Endothelial cell of umbilical vein (primary cell): ENCODE measurements around the gene ACOT7. TPM values are rescaled to one million over a fixed set of nuclear protein-coding genes. Genes with fewer than 3 reads are reported as not detected.

Source experiments
- BruUV-seq: library from RNA; stranded (reverse); fragments of 400-500 nt; replicated peaks from 2 replicates; lab custom pipeline; 2021; lab: Mats Ljungman, UMichigan
- CTCF ChIA-PET: fragments of 300-600, 350-600 bp; sonication (Branson Sonifier 250); formaldehyde crosslinking; loops from one replicate; lab custom pipeline; 2021; ENCODE audit warnings: antibody characterized with exemption, inconsistent platforms; lab: Charles Lee
- POLR2A ChIA-PET: fragments of 300-600, 350-600 bp; sonication (Branson Sonifier 250); formaldehyde crosslinking; loops from one replicate; lab custom pipeline; 2021; ENCODE audit warnings: antibody characterized with exemption, inconsistent platforms; lab: Charles Lee
- DNase-seq: peaks from one replicate; pipeline ENCODE4 v3.0.0-alpha.2; 2011; ENCODE audit warnings: low read depth, low spot score
- FAIRE-seq: peaks from 2 replicates; lab custom pipeline; 2011; peaks lifted over from hg19 to GRCh38; lab: Jason Lieb, UNC
- H2AFZ ChIP-seq: 2 replicates; pipeline ENCODE4 v1.6.0; 2012; ENCODE audit warnings: low read depth, low read length, control low read depth, inconsistent platforms
- H3K27ac ChIP-seq: 2 replicates; pipeline ENCODE4 v1.5.1; 2011; ENCODE audit warnings: low read depth, mild to moderate bottlenecking, control low read depth, low read length, moderate library complexity; ENCODE audit not compliant: insufficient read depth
- H3K27me3 ChIP-seq, 2 experiments: 2 replicates each; pipeline versions ENCODE4 v1.6.0 to v1.6.1; 2011; ENCODE audit warnings: low read length in 2 of 2, mixed read lengths in 1 of 2; ENCODE audit not compliant: control insufficient read depth in 2 of 2, insufficient read depth in 2 of 2
- H3K36me3 ChIP-seq, 2 experiments: 2 replicates in 1 of 2; 3 replicates in 1 of 2; pipeline ENCODE4 v1.5.1; 2011; ENCODE audit warnings: low read length in 2 of 2, mild to moderate bottlenecking in 1 of 2, moderate library complexity in 1 of 2; ENCODE audit not compliant: control insufficient read depth in 2 of 2, insufficient read depth in 2 of 2; ENCODE audit errors: extremely low read depth in 1 of 2
- H3K4me1 ChIP-seq: 3 replicates; pipeline ENCODE4 v1.5.1; 2011; ENCODE audit warnings: mild to moderate bottlenecking, low read length; ENCODE audit not compliant: control insufficient read depth, insufficient read depth; ENCODE audit errors: extremely low read depth
- H3K4me2 ChIP-seq: 2 replicates; pipeline ENCODE4 v1.6.1; 2011; ENCODE audit warnings: low read length, control low read depth, mixed read lengths; ENCODE audit not compliant: insufficient read depth
- H3K4me3 ChIP-seq, 3 experiments: fragments of 200-600 bp in 1 of 3; sonication (generic), shearing (Covaris generic) in 1 of 3; replicated peaks in 1 of 3; 2 replicates each; pipeline ENCODE4 v1.5.1; 2011 to 2016; ENCODE audit warnings: control low read depth in 3 of 3, low read length in 3 of 3, mild to moderate bottlenecking in 2 of 3, inconsistent platforms in 1 of 3, low read depth in 1 of 3, moderate library complexity in 1 of 3; ENCODE audit not compliant: insufficient read depth in 1 of 3
- H3K79me2 ChIP-seq: 2 replicates; pipeline ENCODE4 v1.6.0; 2012; ENCODE audit warnings: low read length, inconsistent platforms; ENCODE audit not compliant: control insufficient read depth, insufficient read depth
- H3K9ac ChIP-seq: replicated peaks from 2 replicates; pipeline ENCODE3; 2011; ENCODE audit warnings: low read length, control low read depth; ENCODE audit not compliant: insufficient read depth; ENCODE audit errors: extremely low read depth
- H3K9me1 ChIP-seq: replicated peaks from 3 replicates; pipeline ENCODE4 v1.6.0; 2011; ENCODE audit warnings: mild to moderate bottlenecking, low read length; ENCODE audit not compliant: control insufficient read depth, insufficient read depth; ENCODE audit errors: extremely low read depth
- H3K9me3 ChIP-seq: replicated peaks from 2 replicates; pipeline ENCODE4 v1.5.1; 2012; ENCODE audit warnings: low read length, inconsistent platforms; ENCODE audit not compliant: control insufficient read depth, insufficient read depth
- H4K20me1 ChIP-seq: replicated peaks from 2 replicates; pipeline ENCODE3; 2011; ENCODE audit warnings: mild to moderate bottlenecking, low read length; ENCODE audit not compliant: control insufficient read depth, insufficient read depth; ENCODE audit errors: extremely low read depth
- CTCF ChIP-seq, 2 donors: IDR thresholded peaks; 1 replicate in 1 of 2; 2 replicates in 1 of 2; pipeline ENCODE4 v1.5.1; 2011; ENCODE audit warnings: low read length in 2 of 2, mild to moderate bottlenecking in 2 of 2, moderate library complexity in 2 of 2, control low read depth in 1 of 2, inconsistent platforms in 1 of 2, low read depth in 1 of 2; ENCODE audit not compliant: insufficient read depth in 1 of 2; ENCODE audit errors: extremely low read depth in 1 of 2
- EZH2 ChIP-seq: IDR thresholded peaks from 2 replicates; pipeline ENCODE4 v1.6.1; 2012; ENCODE audit warnings: borderline replicate concordance, low read depth, mild to moderate bottlenecking, moderate library complexity, low read length, inconsistent platforms; ENCODE audit not compliant: severe bottlenecking
- FOS ChIP-seq: IDR thresholded peaks from 2 replicates; pipeline ENCODE4 v1.6.1; 2011; ENCODE audit warnings: mild to moderate bottlenecking, low read length, moderate library complexity, borderline replicate concordance; ENCODE audit not compliant: insufficient read depth
- GATA2 ChIP-seq: IDR thresholded peaks from 2 replicates; pipeline ENCODE4 v1.7.0; 2011; ENCODE audit warnings: low read depth, mild to moderate bottlenecking, moderate library complexity, mixed read lengths, low read length; ENCODE audit not compliant: insufficient read length, insufficient read depth
- JUN ChIP-seq: IDR thresholded peaks from 2 replicates; pipeline ENCODE4 v1.6.1; 2011; ENCODE audit warnings: borderline replicate concordance, low read depth; ENCODE audit not compliant: insufficient read length, insufficient read depth
- MAX ChIP-seq: IDR thresholded peaks from 2 replicates; pipeline ENCODE4 v1.6.1; 2011; ENCODE audit not compliant: insufficient read depth, insufficient read length
- MYC ChIP-seq: IDR thresholded peaks from one replicate; pipeline ENCODE4 v1.6.1; 2011; ENCODE audit warnings: mild to moderate bottlenecking, low read depth, low read length
- POLR2A ChIP-seq: IDR thresholded peaks from 2 replicates; pipeline ENCODE4 v1.6.1; 2012; ENCODE audit warnings: low read depth, mild to moderate bottlenecking, control low read depth, low read length
- POLR2AphosphoS5 ChIP-seq: IDR thresholded peaks from 2 replicates; pipeline ENCODE4 v1.6.1; 2012; ENCODE audit warnings: low read depth, mild to moderate bottlenecking, control low read depth, low read length, moderate library complexity; ENCODE audit not compliant: insufficient read depth
- dilution Hi-C: fragments of 300-500 bp; cut with MboI; formaldehyde crosslinking; loops from one replicate; pipeline ENCODE4 v1.15.0; 2019; ENCODE audit warnings: low sequenced_read_pairs; ENCODE audit not compliant: extremely low pct_ligation_motif_present
- intact Hi-C: fragments of 100-400 bp; cut with micrococcal nuclease; formaldehyde crosslinking; loops from one replicate; pipeline ENCODE4 v1.10.0; 2022
- polyA plus RNA-seq, 4 experiments: library from polyadenylated mRNA; depleted of rRNA in 3 of 4; stranded (reverse) in 3 of 4; unstranded in 1 of 4; fragments of >200 nt; gene quantifications; 2 replicates each; pipeline versions ENCODE4 v1.2.1 to v1.2.3, GENCODE V29; 2011 to 2012; ENCODE audit warnings: missing spikeins in 1 of 4
- total RNA-seq: library from RNA; stranded (reverse); gene quantifications from 2 replicates; pipeline ENCODE4 v1.2.3, GENCODE V29; 2021

Gene ACOT7
- total and polyA plus RNA-seq, 2 donors (not counting 3 experiments of a cell fraction or from before 2014, with no cell fraction given) = 69.4 to 105 TPM

DNA sequence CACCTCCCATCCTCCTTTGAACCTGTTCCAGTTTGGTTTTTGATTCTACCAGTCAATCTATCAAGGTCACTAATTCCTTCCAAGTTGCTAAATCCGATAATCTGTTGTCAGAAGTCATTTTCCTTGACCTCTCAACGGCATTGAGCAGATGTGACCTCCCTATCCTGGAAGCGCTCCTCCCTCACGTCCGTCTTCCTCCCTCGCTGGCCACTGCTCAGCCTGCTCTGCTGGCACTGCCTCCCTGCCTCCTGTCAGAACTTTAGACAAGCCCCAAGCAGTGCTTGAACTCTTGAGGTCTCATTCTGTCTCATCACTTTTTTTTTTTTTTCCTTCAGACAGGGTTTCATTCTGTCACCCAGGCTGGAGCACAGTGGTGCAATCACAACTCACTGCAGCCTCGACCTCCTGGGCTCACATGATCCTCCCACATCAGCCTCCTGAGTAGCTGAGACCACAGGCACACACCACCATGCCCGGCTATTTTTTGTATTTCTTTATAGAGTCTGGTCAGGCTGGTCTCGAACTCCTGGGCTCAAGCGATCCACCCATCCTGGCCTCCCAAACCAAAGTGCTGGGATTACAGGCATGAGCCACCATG, 4.4 kb upstream of the ACOT7 start:
- Histone ChIP-seq H4K20me1 (no peaks in the 10 kb centered on the region), H3K27me3 (no peaks in the 10 kb centered on the region), H3K9me3 (no peaks in the 10 kb centered on the region), H3K36me3 (no peaks in the 10 kb centered on the region), H3K27ac (no peak overlapping the region), H3K9me1 (no peaks in the 10 kb centered on the region), H3K4me1 (peaks cover 4% of the 10 kb centered on the region), H3K79me2 (no peaks in the 10 kb centered on the region), H2AFZ (no peak overlapping the region), H3K4me2 (no peak overlapping the region), H3K9ac (no peak overlapping the region), H3K4me3 (no peak overlapping the region)
- POLR2A ChIA-PET = no interaction called here
- CTCF ChIA-PET = interaction anchor here (0.9 to 20.3 kb wide), 3 partner anchors 21 to 50 kb away, joined by 3 to 237 read pairs (median 16); partner anchors contain the start of gene HES2
- DNase-seq (no peak), FAIRE-seq (no peak)
- TF ChIP-seq EZH2 = no peak
- TF ChIP-seq POLR2AphosphoS5 = no peak
- no peak for TF ChIP-seq CTCF (IDR thresholded peaks at IDR 0.05; ENCODE audit: extremely low read depth in 1 of 2, insufficient read depth in 1 of 2, low read depth in 1 of 2, low read length in 2 of 2)
- no peak for TF ChIP-seq POLR2A
- no peak for TF ChIP-seq MYC
- no peak for TF ChIP-seq FOS
- no peak for TF ChIP-seq GATA2
- no peak for TF ChIP-seq JUN
- TF ChIP-seq MAX = no peak
- BruUV-seq = no TSS peak
- intact Hi-C loops = no loop called here
- dilution Hi-C loops = no loop called here
